Uterus (tissue), 4 donors: ENCODE measurements around the gene PPP4R4. TPM values are rescaled to one million over a fixed set of nuclear protein-coding genes. Genes with fewer than 3 reads are reported as not detected.
"Not testable (repeated sequence)": the region's sequence is repeated elsewhere in the genome, so short reads cannot be mapped to it uniquely, and the experiment has no call there.

Experiments
- DNase-seq, 2 donors: peaks; one replicate each; pipeline ENCODE4 v3.0.0-alpha.2; 2019 to 2020
- H3K27ac ChIP-seq, 2 donors: fragments of 200-600 bp; sonication (generic); 1 replicate in 1 of 2; 2 replicates in 1 of 2; pipeline ENCODE4 v1.5.1; 2016 to 2018
- H3K27me3 ChIP-seq, 2 donors: fragments of 200-600 bp; sonication (generic); one replicate each; pipeline ENCODE4 v1.5.1; 2018 to 2019; ENCODE audit warnings: control low read depth in 1 of 2
- H3K36me3 ChIP-seq, 2 donors: fragments of 200-600 bp; sonication (generic); one replicate each; pipeline ENCODE4 v1.5.1; 2019; ENCODE audit warnings: control low read depth in 1 of 2
- H3K4me1 ChIP-seq, 2 donors: fragments of 200-600 bp; sonication (generic); one replicate each; pipeline ENCODE4 v1.5.1; 2018 to 2019; ENCODE audit warnings: control low read depth in 1 of 2
- H3K4me3 ChIP-seq, 2 donors: fragments of 200-600 bp; sonication (generic); 1 replicate in 1 of 2; 2 replicates in 1 of 2; pipeline ENCODE4 v1.5.1; 2018 to 2019; ENCODE audit warnings: mild to moderate bottlenecking in 1 of 2
- H3K9me3 ChIP-seq, 2 donors: fragments of 200-600 bp; sonication (generic); one replicate each; pipeline ENCODE4 v1.5.1; 2019; ENCODE audit warnings: control low read depth in 1 of 2
- CTCF ChIP-seq, 4 experiments: fragments of 200-600 bp in 2 of 4; fragments of 450-650 bp in 2 of 4; sonication (generic) in 2 of 4; IDR thresholded peaks; one replicate each; pipeline ENCODE4 v1.5.1; 2016 to 2019; ENCODE audit warnings: antibody characterized with exemption in 4 of 4, mild to moderate bottlenecking in 2 of 4, moderate library complexity in 1 of 4
- POLR2A ChIP-seq, 2 donors: fragments of 450-650 bp; IDR thresholded peaks; one replicate each; pipeline ENCODE4 v1.6.1; 2016; ENCODE audit warnings: antibody characterized with exemption in 2 of 2, mild to moderate bottlenecking in 1 of 2, moderate library complexity in 1 of 2
- intact Hi-C: fragments of 100-400 bp; cut with DNase I; formaldehyde crosslinking; loops from one replicate; pipeline ENCODE4 v1.15.1; 2023; ENCODE audit warnings: low total_unique reads
- total RNA-seq, 4 donors: library from RNA; depleted of rRNA in 3 of 4; stranded (reverse); fragments of >200 nt in 3 of 4; gene quantifications; one replicate each; pipeline versions ENCODE4 v1.1.0 to v1.2.4, GENCODE V29; 2014 to 2023
- donor health status: DM: yes; HTN: yes; CAD: no.

The PPP4R4 gene
- total RNA-seq, 4 donors from 2014 or later = 0.59 to 4.1 (median 2.0) TPM

DNA sequence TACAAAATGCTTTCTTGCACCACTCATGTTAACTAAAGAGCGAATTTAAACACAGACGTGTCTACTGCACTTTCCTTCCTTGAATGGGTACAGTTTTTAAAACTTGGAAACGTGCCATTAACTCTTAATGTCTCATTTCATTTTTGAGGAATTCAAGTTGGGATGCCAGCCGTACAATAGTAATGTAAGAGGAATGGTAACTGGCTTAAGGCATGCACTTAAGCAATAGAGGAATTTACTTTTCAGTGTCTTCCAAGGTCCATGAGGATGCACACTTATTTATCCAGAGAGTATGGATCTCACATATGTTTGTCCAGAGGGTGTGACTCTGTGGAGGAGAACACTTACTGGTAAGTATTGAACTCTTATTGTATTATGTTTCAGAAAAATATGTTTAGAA lies 52.9 kb downstream of the PPP4R4 start:
- H3K4me3 ChIP-seq = no peak overlapping the region
- no peak overlapping the region for H3K27ac ChIP-seq
- no peaks in the 10 kb centered on the region for H3K4me1 ChIP-seq
- H3K27me3 ChIP-seq = no peaks in the 10 kb centered on the region
- no peak for DNase-seq
- no peaks in the 10 kb centered on the region for H3K9me3 ChIP-seq
- H3K36me3 ChIP-seq = no peaks in the 10 kb centered on the region
- intact Hi-C loops = no loop called here
- TF ChIP-seq CTCF (IDR thresholded peaks at IDR 0.05) = no peak
- no peak for TF ChIP-seq POLR2A (IDR thresholded peaks at IDR 0.05)

DNA sequence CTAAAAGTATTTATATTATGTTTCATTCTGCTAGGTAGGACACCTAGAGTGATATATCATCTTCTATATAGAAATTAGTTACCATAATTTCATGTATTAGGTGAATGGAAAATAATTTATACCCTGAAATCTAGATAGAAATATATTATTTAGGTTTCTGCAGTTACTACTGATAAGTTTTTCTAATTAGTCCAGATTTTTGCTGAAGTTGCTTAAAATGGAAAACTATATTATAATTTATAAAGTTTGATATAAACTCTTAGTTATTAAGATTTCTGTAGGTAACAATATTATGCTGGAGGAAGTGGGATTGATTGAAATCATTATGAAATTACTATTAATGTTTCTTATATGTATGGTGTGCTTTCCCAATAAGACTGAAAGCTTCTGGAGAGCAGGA lies 62.9 kb downstream of the PPP4R4 start:
- intact Hi-C loops = no loop called here
- no peaks in the 10 kb centered on the region for H3K9me3 ChIP-seq
- H3K4me3 ChIP-seq = no peak overlapping the region
- no peaks in the 10 kb centered on the region for H3K27me3 ChIP-seq
- no peaks in the 10 kb centered on the region for H3K4me1 ChIP-seq
- DNase-seq = no peak
- H3K27ac ChIP-seq = no peak overlapping the region
- H3K36me3 ChIP-seq = no peaks in the 10 kb centered on the region
- no peak for TF ChIP-seq POLR2A (IDR thresholded peaks at IDR 0.05)
- no peak for TF ChIP-seq CTCF (IDR thresholded peaks at IDR 0.05)

DNA sequence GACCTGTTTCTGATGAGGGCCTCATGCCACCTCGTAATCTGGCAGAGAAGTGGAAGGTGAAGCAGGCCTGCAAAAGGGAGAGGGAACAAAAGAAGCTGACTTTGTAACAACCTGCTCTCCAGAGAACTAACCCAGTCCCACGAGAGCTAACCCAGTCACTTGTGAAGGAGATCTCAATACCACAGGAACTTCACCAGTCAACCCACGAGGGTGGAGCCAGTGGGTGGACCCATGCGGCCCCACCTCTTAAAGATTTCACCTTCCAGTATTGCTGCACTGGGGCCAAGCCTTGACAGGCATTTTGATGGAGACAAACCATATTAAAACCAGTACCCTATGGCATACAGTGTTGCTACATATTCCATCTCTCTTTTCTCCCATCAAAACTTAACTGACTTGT lies 63.9 kb downstream of the PPP4R4 start:
- intact Hi-C loops = no loop called here
- Histone ChIP-seq H3K27me3 (no peaks in the 10 kb centered on the region), H3K4me3 (no peak overlapping the region), H3K27ac (no peak overlapping the region), H3K4me1 (no peaks in the 10 kb centered on the region), H3K9me3 (no peaks in the 10 kb centered on the region), H3K36me3 (no peaks in the 10 kb centered on the region)
- DNase-seq = no peak
- no peak for TF ChIP-seq POLR2A (IDR thresholded peaks at IDR 0.05)
- no peak for TF ChIP-seq CTCF (IDR thresholded peaks at IDR 0.05)

GRCh38 chr14:94239406-94239805 lies 65.3 kb downstream of the PPP4R4 start:
- Histone ChIP-seq H3K27ac (no peak overlapping the region), H3K4me3 (no peak overlapping the region), H3K36me3 (no peaks in the 10 kb centered on the region), H3K9me3 (no peaks in the 10 kb centered on the region), H3K4me1 (no peaks in the 10 kb centered on the region), H3K27me3 (no peaks in the 10 kb centered on the region)
- intact Hi-C loops = no loop called here
- TF ChIP-seq POLR2A (IDR thresholded peaks at IDR 0.05) (no peak), CTCF (IDR thresholded peaks at IDR 0.05) (no peak)
- DNase-seq = no peak

- Histone ChIP-seq H3K4me3 (no peak overlapping the region), H3K27ac (no peak overlapping the region), H3K36me3 (no peaks in the 10 kb centered on the region), H3K9me3 (no peaks in the 10 kb centered on the region), H3K4me1 (no peaks in the 10 kb centered on the region), H3K27me3 (no peaks in the 10 kb centered on the region)
- TF ChIP-seq POLR2A (IDR thresholded peaks at IDR 0.05) = no peak
- no peak for TF ChIP-seq CTCF (IDR thresholded peaks at IDR 0.05)
- no peak for DNase-seq
- intact Hi-C loops = no loop called here
Observed at GRCh38 chr14:94244182-94244581, 70.1 kb downstream of the PPP4R4 start.

- H3K27me3 ChIP-seq, H3K36me3 ChIP-seq, intact Hi-C loops, H3K4me3 ChIP-seq, H3K27ac ChIP-seq, H3K9me3 ChIP-seq, H3K4me1 ChIP-seq, DNase-seq: not testable (repeated sequence)
Observed at GRCh38 chr14:94264195-94264594, 90.1 kb downstream of the PPP4R4 start.
